Measurements from ENCODE around the gene STX7. TPM values are rescaled to one million over a fixed set of nuclear protein-coding genes. Genes with fewer than 3 reads are reported as not detected.

Gene STX7
- total RNA-seq, 1 donor from 2014 or later: 84.5 TPM

DNA sequence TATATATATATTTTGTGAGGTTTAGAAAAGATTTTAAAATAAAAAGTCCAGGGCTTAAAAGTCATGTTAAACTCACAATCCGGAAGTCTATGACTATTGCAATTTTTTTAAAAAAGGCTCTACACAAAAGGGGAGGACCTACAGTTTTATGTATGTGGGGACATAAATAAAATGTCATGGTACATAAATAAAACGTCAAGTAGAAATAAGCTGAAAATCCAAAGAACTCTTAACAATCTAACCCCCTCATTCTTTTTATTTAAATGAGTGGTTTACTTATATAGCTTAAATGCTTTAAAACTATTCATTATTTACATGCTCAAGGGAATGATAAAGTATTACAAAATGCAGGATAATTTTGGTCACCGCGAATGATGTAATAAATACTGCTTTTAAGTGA, 36.2 kb downstream of the STX7 start:
- DNase-seq: no peak

DNA sequence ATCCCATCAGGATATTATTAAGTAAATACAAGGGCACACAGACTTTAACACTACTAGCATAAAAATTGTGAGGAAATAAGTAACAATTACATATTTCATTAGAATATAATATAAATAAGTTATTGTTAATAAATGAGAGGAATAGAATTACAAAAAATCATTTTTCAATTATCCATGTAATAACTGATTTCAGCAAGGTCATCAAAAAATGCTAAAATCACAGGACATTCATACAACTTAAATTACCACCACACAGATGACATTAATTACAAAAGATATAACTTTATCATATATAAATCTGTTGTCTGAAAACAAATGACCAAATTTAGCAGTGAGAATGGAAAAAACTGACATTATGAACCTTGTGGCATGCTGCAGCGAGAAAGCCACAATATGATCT, 37.0 kb downstream of the STX7 start:
- no peak for DNase-seq

DNA sequence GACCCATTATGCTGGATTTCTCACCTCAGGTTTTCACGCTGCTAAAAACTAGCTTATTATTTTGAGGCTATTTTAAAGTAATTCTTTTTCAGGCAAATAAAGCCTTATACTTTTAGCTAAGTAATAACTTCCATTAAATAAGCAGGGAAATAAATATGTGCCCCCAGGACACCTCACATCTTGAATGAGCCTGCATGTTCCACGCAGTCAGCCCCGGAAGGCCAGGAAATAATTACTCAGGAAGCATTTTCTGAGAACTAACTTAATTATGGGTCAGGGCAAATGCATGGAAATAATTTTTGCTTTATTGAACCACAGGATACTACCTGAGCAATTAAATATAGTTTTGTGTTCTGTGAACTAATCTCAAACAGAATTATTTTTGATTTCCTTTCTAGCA, 41.1 kb downstream of the STX7 start:
- no peak for DNase-seq

DNA sequence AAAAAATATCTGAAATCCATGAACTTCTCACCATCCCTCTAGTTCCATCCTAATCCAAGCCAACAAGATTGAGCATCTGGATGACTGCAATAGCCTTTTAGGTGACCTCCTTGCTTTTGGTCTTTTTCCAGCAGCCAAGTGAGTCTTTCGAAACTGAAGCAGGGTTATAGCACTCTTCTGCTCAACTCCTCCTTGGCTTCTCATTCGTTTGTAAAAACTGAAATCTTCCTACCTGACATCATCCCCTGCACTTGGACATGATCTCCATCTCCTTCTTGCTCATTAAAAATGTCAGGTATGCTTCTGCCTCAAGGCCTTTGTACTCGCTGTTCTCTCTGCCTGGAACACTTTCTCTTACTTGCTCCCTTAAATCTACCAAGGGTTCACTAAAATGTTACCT, 46.0 kb downstream of the STX7 start:
- DNase-seq: no peak

- DNase-seq: no peak
Observed at GRCh38 chr6:132465530-132466485, 47.1 kb downstream of the STX7 start.

DNA sequence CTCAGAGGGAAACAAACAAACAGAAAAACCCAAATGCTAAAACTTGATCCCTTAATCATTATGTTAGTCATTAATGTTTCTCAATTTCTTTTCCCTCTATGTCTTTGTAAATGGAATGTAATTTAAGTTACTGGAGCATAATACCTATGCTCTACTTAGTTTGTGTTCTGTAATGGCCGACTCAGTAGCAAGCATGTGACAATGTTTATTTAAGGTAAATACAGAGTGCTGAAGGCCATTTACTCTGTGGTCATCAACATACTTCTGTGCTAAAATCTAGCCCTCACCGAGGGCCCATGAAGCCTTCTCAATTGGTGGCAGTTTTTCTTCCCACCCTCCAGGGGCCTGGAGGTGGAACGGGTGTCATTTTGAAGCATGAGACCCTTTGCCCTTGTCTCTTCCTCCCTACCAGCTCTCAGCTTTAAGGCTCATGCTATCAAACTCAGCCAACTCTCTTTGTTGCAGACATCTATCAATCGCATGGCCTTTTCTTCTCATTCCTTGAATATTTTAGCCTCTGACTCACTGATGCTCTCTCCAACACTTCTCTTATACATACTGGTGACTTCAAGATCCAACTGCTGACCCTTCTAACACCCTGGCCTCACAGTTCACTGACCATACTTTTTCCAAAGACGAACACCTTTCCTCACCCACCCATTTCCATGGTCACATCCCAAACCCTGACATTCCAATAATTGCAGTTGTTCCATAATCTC, 48.2 kb downstream of the STX7 start:
- DNase-seq: no peak

GRCh38 chr6:132461958-132462357, 51.0 kb downstream of the STX7 start:
- no peak for DNase-seq

GRCh38 chr6:132459605-132459952, 53.3 kb downstream of the STX7 start:
- DNase-seq: no peak

DNA sequence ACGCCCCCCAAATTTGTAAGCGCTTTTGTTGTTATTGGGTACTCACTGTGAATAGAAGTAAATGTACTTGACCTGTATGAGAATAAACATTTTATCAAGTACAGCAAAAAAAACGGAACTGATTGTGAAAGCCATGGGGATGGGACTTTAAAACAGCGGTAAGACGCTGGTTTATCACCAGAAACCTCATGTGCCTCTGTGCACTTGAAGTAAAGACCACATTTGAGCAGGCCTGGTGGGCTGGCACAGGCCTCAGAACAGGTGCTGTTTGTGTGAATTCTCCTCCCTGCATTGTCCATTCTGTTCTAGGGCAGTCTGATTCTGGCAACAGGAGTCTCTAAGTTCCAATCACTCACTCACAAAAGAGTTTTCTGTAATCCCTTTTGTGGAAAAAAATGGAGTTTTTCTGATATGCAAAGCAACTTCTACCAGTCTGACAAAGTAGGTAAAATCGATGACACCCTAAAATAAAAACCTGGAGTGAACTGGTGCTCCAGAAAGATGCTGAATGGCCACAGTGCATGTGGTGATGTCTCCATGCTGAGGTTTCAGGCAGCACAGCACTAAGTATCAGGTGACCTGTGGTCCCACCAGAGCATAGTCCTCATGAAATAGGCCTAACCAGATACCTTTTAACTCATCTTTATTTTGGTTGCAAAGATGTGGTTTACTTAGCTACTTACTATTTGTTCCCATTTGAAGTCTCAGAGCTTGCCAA, 53.9 kb downstream of the STX7 start:
- DNase-seq: no peak

DNA sequence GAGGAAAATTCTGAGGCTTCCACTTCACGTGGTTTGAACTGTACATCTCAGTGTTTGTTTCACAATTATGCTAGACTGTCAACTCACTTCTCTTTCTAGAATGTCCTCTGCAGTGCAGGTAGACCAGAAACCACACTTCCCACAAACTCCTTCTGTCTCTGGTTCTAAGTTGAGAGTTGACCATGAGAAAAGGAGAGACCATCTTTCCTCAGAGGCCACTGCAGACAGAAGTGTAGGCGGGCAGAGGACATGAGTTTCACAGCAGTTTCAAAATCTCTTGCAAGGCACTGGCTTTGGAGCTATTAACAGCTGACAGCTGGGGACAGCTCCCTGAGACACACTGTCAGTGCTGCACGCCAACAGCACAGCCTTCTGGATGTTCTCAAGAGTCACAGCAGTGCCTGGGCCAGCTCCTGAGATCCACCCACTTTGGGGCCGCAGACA, 56.2 kb downstream of the STX7 start:
- DNase-seq: peak; percentile 4

- no peak for DNase-seq
Observed at GRCh38 chr6:132446855-132447241, 66.1 kb downstream of the STX7 start.

- no peak for DNase-seq
Observed at GRCh38 chr6:132446141-132446854, 66.6 kb downstream of the STX7 start.

DNA sequence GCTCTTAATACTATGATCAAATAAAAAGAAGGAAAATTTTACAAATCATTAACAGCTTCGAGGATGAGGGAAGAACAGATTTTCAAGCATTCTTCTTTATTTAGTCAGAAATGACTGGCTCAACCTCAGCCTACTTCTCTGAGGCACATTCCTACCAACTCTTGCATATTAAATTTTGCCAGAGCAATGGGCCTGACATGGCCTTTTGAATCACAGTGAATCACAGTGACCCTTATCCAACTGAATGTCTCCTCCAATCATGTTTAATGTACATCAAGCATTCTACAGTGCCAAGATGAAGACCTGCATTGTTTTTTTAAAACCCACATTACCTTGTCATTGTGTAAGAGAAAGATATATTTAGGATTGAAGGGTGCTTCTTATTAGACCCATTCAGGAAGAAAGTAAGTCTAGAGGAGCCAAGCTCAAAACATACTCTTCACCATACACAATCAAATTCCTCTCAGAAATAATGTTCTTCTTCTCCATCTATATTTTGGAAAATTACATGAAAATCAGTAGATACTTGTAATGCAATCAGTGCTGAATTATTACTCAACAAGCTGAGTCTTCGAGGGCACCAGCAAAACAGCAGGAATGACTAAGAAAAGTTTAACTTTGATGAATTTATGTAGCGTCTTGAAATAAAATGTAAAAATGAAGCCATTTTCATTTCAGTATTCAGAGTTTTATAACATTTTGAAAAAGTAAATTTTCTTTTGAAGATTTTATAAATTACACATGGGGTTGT, 67.5 kb downstream of the STX7 start:
- no peak for DNase-seq

DNA sequence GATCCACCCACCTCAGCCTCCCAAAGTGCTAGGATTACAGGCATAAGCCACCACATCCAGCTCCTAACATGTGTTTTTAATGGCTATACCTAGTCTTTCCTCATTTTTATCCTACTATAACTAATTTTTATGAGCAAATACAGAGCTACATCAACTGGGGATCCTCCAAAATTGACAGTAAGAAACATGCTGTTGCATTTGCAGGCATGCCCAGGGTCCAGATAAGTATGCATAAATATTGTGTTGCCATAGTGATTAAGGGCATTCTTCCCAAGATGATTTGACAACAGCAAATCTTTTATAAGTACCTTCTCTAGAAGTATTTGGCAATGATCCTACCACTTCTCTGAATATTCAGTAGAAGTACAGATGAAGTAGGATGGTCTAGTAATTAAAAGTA, 69.7 kb downstream of the STX7 start:
- no peak for DNase-seq

DNA sequence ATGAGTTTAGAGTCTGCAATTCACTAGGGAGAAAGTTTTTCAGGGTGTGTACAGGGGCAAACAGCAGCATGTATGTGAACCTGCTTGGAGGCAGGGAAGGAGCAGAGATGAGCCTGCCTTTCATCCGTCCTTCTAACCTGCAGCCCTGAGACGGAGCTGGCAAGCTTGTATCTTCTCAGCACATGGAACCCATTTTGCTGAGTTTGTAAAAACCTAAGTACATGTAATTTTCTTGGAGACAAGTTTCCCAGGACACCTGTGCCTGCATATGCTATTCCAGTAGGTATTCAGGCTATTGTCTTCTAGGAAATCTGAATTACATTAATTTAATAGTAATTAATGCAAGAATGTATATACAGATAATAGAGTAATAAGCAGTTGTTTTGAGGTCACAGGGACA, 82.8 kb downstream of the STX7 start:
- DNase-seq: no peak

- DNase-seq: no peak
Observed at GRCh38 chr6:132425176-132425575, 87.7 kb downstream of the STX7 start.

DNA sequence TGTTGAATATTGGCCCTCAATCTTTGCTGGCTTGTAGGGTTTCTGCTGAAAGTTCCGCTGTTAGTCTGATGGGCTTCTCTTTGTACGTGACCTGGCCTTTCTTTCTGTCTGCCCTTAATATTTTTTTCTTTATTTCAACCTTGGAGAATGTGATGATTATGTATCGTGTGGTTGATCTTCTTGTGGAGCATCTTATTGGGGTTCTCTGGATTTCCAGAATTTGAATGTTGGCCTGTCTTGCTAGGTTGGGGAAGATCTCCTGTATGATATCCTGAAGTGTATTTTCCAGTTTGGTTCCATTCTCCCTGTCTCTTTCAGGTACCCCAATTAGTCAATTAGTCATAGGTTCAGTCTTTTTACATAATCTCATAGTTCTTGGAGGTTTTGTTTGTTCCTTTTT, 89.1 kb downstream of the STX7 start:
- DNase-seq: no peak

DNA sequence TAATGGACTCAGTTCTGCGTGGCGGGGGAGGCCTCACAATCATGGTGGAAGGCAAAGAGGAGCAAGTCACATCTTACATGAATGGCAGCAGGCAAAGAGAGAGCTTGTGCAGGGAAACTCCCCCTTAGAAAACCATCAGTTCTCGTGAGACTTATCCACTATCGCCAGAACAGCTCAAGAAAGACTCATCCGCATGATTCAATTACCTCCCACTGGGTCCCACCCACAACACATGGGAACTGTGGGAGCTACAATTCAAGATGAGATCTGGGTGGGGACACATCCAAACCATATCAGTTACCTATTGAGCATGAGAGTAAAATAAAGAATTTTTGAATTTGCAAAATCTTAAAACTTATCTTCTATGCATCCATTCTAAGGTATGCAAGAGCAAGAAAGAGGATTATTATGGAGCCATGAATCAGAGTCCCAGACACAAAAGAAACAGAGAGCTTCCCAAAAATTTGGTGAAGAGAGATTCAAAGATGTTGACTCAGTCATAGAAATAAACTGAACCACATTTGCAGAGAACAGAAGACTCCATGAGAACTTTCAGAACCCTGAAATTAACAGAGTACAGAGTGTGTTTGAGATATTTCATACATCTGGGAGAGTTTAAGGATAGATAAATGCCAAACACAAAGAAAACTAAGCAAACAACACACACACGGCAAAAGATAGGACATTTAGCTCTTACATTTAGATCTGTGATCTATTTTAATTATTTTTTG, 94.5 kb downstream of the STX7 start:
- no peak for DNase-seq

- DNase-seq: no peak
Observed at GRCh38 chr6:132414761-132415160, 98.2 kb downstream of the STX7 start.

DNA sequence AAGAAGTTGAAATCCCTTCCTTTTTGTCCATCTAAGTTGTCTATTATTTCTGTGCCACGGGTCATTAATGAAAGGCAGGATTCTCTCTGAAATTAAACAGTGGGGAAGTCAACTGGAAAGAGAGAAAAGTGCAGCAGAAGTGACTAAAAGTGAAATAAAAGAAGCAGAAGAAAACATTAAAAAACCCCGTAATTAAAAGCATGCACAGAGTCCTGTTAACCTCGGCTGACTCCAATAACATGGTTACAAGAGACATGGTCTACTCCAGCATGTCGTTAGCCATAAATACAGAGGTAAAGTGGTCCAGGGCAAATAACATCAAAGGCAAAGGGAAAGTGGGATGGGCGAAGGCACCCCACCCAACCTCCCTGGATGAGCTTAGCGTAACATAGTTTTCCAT, 98.6 kb downstream of the STX7 start:
- DNase-seq: no peak

- DNase-seq: no peak
Observed at GRCh38 chr6:132413499-132413802, 99.5 kb downstream of the STX7 start.

Measured in occipital lobe (tissue), 2 donors.